ENCODE results near the gene LIG4.

- TF ChIP-seq PATZ1 (tag by site-specific recombination; IDR thresholded peaks at IDR 0.05), result no peak
- TF ChIP-seq ZNF580 (tag by site-specific recombination; IDR thresholded peaks at IDR 0.05), result no peak
These were observed 8.6 kb upstream of the LIG4 start for GRCh38 chr13:108223687-108224503.

Data from HEK293 (cell line).